Iris pigment epithelial cell (primary cell): ENCODE measurements around the gene MIPOL1.

Experiments
- DNase-seq: peaks from one replicate; pipeline ENCODE4 v3.0.0-alpha.2; 2011; ENCODE audit warnings: low read depth

The MIPOL1 gene

GRCh38 chr14:37587131-37587803 is 389.5 kb downstream of the MIPOL1 start:
- DNase-seq: no peak

GRCh38 chr14:37587881-37588666 is 390.3 kb downstream of the MIPOL1 start:
- DNase-seq: no peak

GRCh38 chr14:37588667-37588955 is 390.9 kb downstream of the MIPOL1 start:
- DNase-seq: no peak

GRCh38 chr14:37588956-37589714 is 391.4 kb downstream of the MIPOL1 start:
- no peak for DNase-seq

GRCh38 chr14:37589715-37590427 is 392.1 kb downstream of the MIPOL1 start:
- no peak for DNase-seq

- no peak for DNase-seq
These were observed 392.8 kb downstream of the MIPOL1 start for GRCh38 chr14:37590428-37591139.

- DNase-seq: no peak
These were observed 393.7 kb downstream of the MIPOL1 start for GRCh38 chr14:37591311-37591940.

- no peak for DNase-seq
These were observed 394.3 kb downstream of the MIPOL1 start for GRCh38 chr14:37591941-37592481.

GRCh38 chr14:37592482-37593408 is 395.0 kb downstream of the MIPOL1 start:
- DNase-seq: no peak

- DNase-seq: no peak
These were observed 395.9 kb downstream of the MIPOL1 start for GRCh38 chr14:37593511-37594237.

GRCh38 chr14:37594238-37594970 is 396.7 kb downstream of the MIPOL1 start:
- DNase-seq: peak; percentile 81

- DNase-seq: peak; percentile 22
These were observed 397.5 kb downstream of the MIPOL1 start, which contains the start of the genes FOXA1 and TTC6 for GRCh38 chr14:37594971-37595808. Gene FOXA1 (minus strand): TSS chr14:37595249. CDS start chr14:37594972, 277 bp downstream. Gene TTC6 (plus strand): TSS chr14:37595629. CDS start chr14:37622065, 26,436 bp downstream.

- no peak for DNase-seq
These were observed 398.3 kb downstream of the MIPOL1 start for GRCh38 chr14:37595809-37596621.

- DNase-seq: no peak
These were observed 399.2 kb downstream of the MIPOL1 start for GRCh38 chr14:37596790-37597472.

- peak; percentile 27 for DNase-seq
These were observed 399.8 kb downstream of the MIPOL1 start for GRCh38 chr14:37597538-37597913.
